Activated CD8-positive, alpha-beta memory T cell treated with anti-CD3 and anti-CD28 coated beads, Interleukin-2, amount 10 ng/mL, durations not matched to agents 7 days and 5 days (primary cell): ENCODE data around the gene DTX3. TPM values are rescaled to one million over a fixed set of nuclear protein-coding genes. Genes with fewer than 3 reads are reported as not detected.

ENCODE experiments used
- total RNA-seq, 2 experiments: library from RNA; stranded (reverse); gene quantifications; one replicate each; pipeline ENCODE4 v1.2.3, GENCODE V29; 2021

Gene DTX3
- total RNA-seq, 2 experiments from 2014 or later = 20.8 to 21.2 TPM

Other genes with a start within 250 kb of the DTX3 start
- 10 to 100 TPM; 53.8 to 82.4 TPM for gene R3HDM2, start 173.8 kb upstream of the DTX3 start, total RNA-seq
- not detected for gene INHBC, start 170.0 kb upstream of the DTX3 start, total RNA-seq
- gene INHBE, start 149.5 kb upstream of the DTX3 start, total RNA-seq = under 1 TPM in 1 of 2 experiments, not detected in 1; 0.35 TPM
- under 1 TPM; 0.52 to 0.53 TPM for gene GLI1, start 145.0 kb upstream of the DTX3 start, total RNA-seq
- gene ARHGAP9, start 125.0 kb upstream of the DTX3 start, total RNA-seq = 100 to 1,000 TPM; 234 to 363 TPM
- gene MARS1, start 116.8 kb upstream of the DTX3 start, total RNA-seq = 100 to 1,000 TPM; 283 to 384 TPM
- gene DDIT3, start 84.3 kb upstream of the DTX3 start, total RNA-seq = 10 to 100 TPM; 15.3 to 15.9 TPM
- 10 to 100 TPM; 80.9 to 85.4 TPM for gene MBD6, start 82.0 kb upstream of the DTX3 start, total RNA-seq
- 10 to 100 TPM; 90.8 to 99.0 TPM for gene DCTN2, start 57.6 kb upstream of the DTX3 start, total RNA-seq
- gene KIF5A, start 54.8 kb upstream of the DTX3 start, total RNA-seq = 1 to 10 TPM; 1.9 to 2.1 TPM
- 10 to 100 TPM; 21.4 to 22.2 TPM for gene PIP4K2C, start 13.6 kb upstream of the DTX3 start, total RNA-seq
- gene ARHGEF25, start 6.6 kb downstream of the DTX3 start, total RNA-seq = under 1 TPM; 0.70 to 0.84 TPM
- gene B4GALNT1, start 28.4 kb downstream of the DTX3 start, total RNA-seq = 1 to 10 TPM; 2.4 to 8.2 TPM
- 100 to 1,000 TPM; 117 to 123 TPM for gene OS9, start 89.3 kb downstream of the DTX3 start, total RNA-seq
- 10 to 100 TPM; 70.7 to 72.7 TPM for gene AGAP2, start 133.9 kb downstream of the DTX3 start, total RNA-seq
- gene TSPAN31, start 140.2 kb downstream of the DTX3 start, total RNA-seq = 10 to 100 TPM in 1 of 2 experiments, 1 to 10 TPM in 1; 10.0 to 19.4 TPM
- gene CDK4, start 147.5 kb downstream of the DTX3 start, total RNA-seq = 100 to 1,000 TPM; 127 to 167 TPM
- gene MARCHF9, start 150.3 kb downstream of the DTX3 start, total RNA-seq = 10 to 100 TPM; 21.0 to 24.9 TPM
- gene CYP27B1, start 162.3 kb downstream of the DTX3 start, total RNA-seq = 1 to 10 TPM; 4.5 to 5.4 TPM
- gene METTL1, start 167.3 kb downstream of the DTX3 start, total RNA-seq = 10 to 100 TPM; 22.1 to 32.1 TPM
- 1 to 10 TPM; 3.9 to 4.1 TPM for gene EEF1AKMT3, start 167.8 kb downstream of the DTX3 start, total RNA-seq
- 10 to 100 TPM; 32.2 to 45.8 TPM for gene TSFM, start 178.0 kb downstream of the DTX3 start, total RNA-seq
- gene AVIL, start 213.9 kb downstream of the DTX3 start, total RNA-seq = 1 to 10 TPM in 1 of 2 experiments, under 1 TPM in 1; 0.79 to 2.0 TPM
- gene CTDSP2, start 241.9 kb downstream of the DTX3 start, total RNA-seq = 100 to 1,000 TPM in 1 of 2 experiments, 10 to 100 TPM in 1; 76.2 to 103 TPM